H1 (cell line): Measurements from ENCODE around the gene C1orf74. TPM values are rescaled to one million over a fixed set of nuclear protein-coding genes. Genes with fewer than 3 reads are reported as not detected.

Experiments used
- CTCF ChIA-PET: fragments of 300-600 bp; sonication (Branson Sonifier 250); formaldehyde crosslinking; loops from one replicate; lab custom pipeline; 2021; ENCODE audit not compliant: partially characterized antibody; lab: Charles Lee
- POLR2A ChIA-PET: fragments of 300-600 bp; sonication (Branson Sonifier 250); formaldehyde crosslinking; loops from one replicate; lab custom pipeline; 2021; ENCODE audit warnings: inconsistent platforms; ENCODE audit not compliant: partially characterized antibody; lab: Charles Lee
- DNase-seq, 2 experiments: peaks; one replicate each; pipeline versions ENCODE4 v3.0.0 to v3.0.0-alpha.2; 2010 to 2022; ENCODE audit warnings: low spot score in 2 of 2, low read depth in 1 of 2, mixed read lengths in 1 of 2
- FAIRE-seq: peaks from 2 replicates; lab custom pipeline; 2011; peaks lifted over from hg19 to GRCh38; lab: Jason Lieb, UNC
- H2AFZ ChIP-seq: 2 replicates; pipeline ENCODE4 v1.8.1; 2012; ENCODE audit warnings: low read length, inconsistent platforms
- H2AK5ac ChIP-seq: 2 replicates; pipeline ENCODE4 v1.6.1; 2013; ENCODE audit warnings: low read depth, low read length
- H2BK120ac ChIP-seq: replicated peaks from 2 replicates; pipeline ENCODE3; 2013; ENCODE audit warnings: low read depth, low read length, inconsistent platforms
- H2BK12ac ChIP-seq: 2 replicates; pipeline ENCODE4 v1.6.1; 2013; ENCODE audit warnings: low read depth, low read length
- H2BK15ac ChIP-seq: 2 replicates; pipeline ENCODE4 v1.6.1; 2013; ENCODE audit warnings: low read length
- H2BK20ac ChIP-seq: 2 replicates; pipeline ENCODE4 v1.6.1; 2013; ENCODE audit warnings: low read length
- H2BK5ac ChIP-seq: 2 replicates; pipeline ENCODE4 v1.6.1; 2013; ENCODE audit warnings: low read depth, low read length
- H3K14ac ChIP-seq: 2 replicates; pipeline ENCODE4 v1.6.1; 2013; ENCODE audit warnings: inconsistent platforms; ENCODE audit not compliant: insufficient read length
- H3K18ac ChIP-seq: 2 replicates; pipeline ENCODE4 v1.6.1; 2013; ENCODE audit warnings: low read length; ENCODE audit errors: extremely low read depth
- H3K23ac ChIP-seq: 2 replicates; pipeline ENCODE4 v1.6.1; 2013; ENCODE audit warnings: inconsistent platforms; ENCODE audit not compliant: insufficient read length
- H3K23me2 ChIP-seq: 2 replicates; pipeline ENCODE4 v1.6.1; 2013; ENCODE audit warnings: low read depth, low read length
- H3K27ac ChIP-seq: 2 replicates; pipeline ENCODE4 v1.6.1; 2011; ENCODE audit warnings: low read depth, low read length, inconsistent platforms
- H3K27me3 ChIP-seq, 4 experiments: replicated peaks in 1 of 4; 1 replicate in 1 of 4; 2 replicates in 3 of 4; pipeline versions ENCODE4 v1.6.1 to v1.8.1; 2011 to 2013; ENCODE audit warnings: low read length in 3 of 4, mild to moderate bottlenecking in 3 of 4, inconsistent platforms in 2 of 4, mixed read lengths in 2 of 4, moderate library complexity in 1 of 4; ENCODE audit not compliant: control insufficient read depth in 3 of 4, insufficient read depth in 3 of 4; ENCODE audit errors: extremely low read depth in 1 of 4
- H3K36me3 ChIP-seq, 4 experiments: 2 replicates each; pipeline versions ENCODE4 v1.6.1 to v1.8.1; 2011 to 2013; ENCODE audit warnings: mild to moderate bottlenecking in 4 of 4, low read length in 3 of 4, moderate library complexity in 2 of 4, control low read depth in 1 of 4, inconsistent platforms in 1 of 4; ENCODE audit not compliant: insufficient read depth in 4 of 4, control insufficient read depth in 2 of 4
- H3K4ac ChIP-seq: replicated peaks from 2 replicates; pipeline ENCODE3; 2013; ENCODE audit warnings: low read length, low read depth, mixed read lengths, inconsistent platforms; ENCODE audit not compliant: insufficient read length
- H3K4me1 ChIP-seq, 4 experiments: replicated peaks in 1 of 4; 1 replicate in 1 of 4; 2 replicates in 3 of 4; pipeline versions ENCODE4 v1.6.1 to v1.8.1; 2011 to 2013; ENCODE audit warnings: low read length in 3 of 4, inconsistent platforms in 2 of 4, mixed read lengths in 1 of 4; ENCODE audit not compliant: insufficient read depth in 4 of 4, control insufficient read depth in 3 of 4
- H3K4me2 ChIP-seq, 2 experiments: 2 replicates each; pipeline versions ENCODE4 v1.6.1 to v1.8.1; 2011 to 2013; ENCODE audit warnings: low read depth in 2 of 2, low read length in 2 of 2, control low read depth in 1 of 2, inconsistent platforms in 1 of 2, mild to moderate bottlenecking in 1 of 2; ENCODE audit not compliant: insufficient read depth in 1 of 2
- H3K4me3 ChIP-seq, 4 experiments: fragments of 200-600, 300-600 bp in 1 of 4; sonication (generic), shearing (Covaris generic), sonication (Bioruptor Twin) in 1 of 4; 2 replicates each; pipeline versions ENCODE4 v1.5.1 to v1.8.1; 2011 to 2016; ENCODE audit warnings: low read length in 4 of 4, low read depth in 3 of 4, control low read depth in 2 of 4, inconsistent platforms in 2 of 4, mild to moderate bottlenecking in 2 of 4, mixed read lengths in 1 of 4, moderate library complexity in 1 of 4; ENCODE audit not compliant: insufficient read depth in 2 of 4; ENCODE audit errors: extremely low read depth in 1 of 4
- H3K56ac ChIP-seq: replicated peaks from 2 replicates; pipeline ENCODE3; 2013; ENCODE audit warnings: low read depth, mild to moderate bottlenecking, mixed read lengths, low read length, inconsistent platforms; ENCODE audit not compliant: insufficient read length
- H3K79me1 ChIP-seq: 2 replicates; pipeline ENCODE4 v1.6.1; 2013; ENCODE audit warnings: low read depth, low read length, control low read depth
- H3K79me2 ChIP-seq, 2 experiments: 2 replicates each; pipeline versions ENCODE4 v1.6.1 to v1.8.1; 2012 to 2013; ENCODE audit warnings: low read length in 2 of 2, mild to moderate bottlenecking in 2 of 2, inconsistent platforms in 1 of 2; ENCODE audit not compliant: insufficient read depth in 2 of 2, control insufficient read depth in 1 of 2
- H3K9ac ChIP-seq, 4 experiments: replicated peaks in 1 of 4; 1 replicate in 1 of 4; 2 replicates in 3 of 4; pipeline versions ENCODE4 v1.6.1 to v1.8.1; 2011 to 2013; ENCODE audit warnings: low read depth in 3 of 4, low read length in 3 of 4, control low read depth in 2 of 4, mild to moderate bottlenecking in 2 of 4, moderate library complexity in 2 of 4, inconsistent platforms in 1 of 4; ENCODE audit errors: extremely low read depth in 1 of 4
- H3K9me3 ChIP-seq, 2 experiments: 2 replicates each; pipeline versions ENCODE4 v1.6.1 to v1.8.1; 2012 to 2013; ENCODE audit warnings: mild to moderate bottlenecking in 2 of 2, moderate library complexity in 2 of 2, control low read depth in 1 of 2, inconsistent platforms in 1 of 2, low read depth in 1 of 2, low read length in 1 of 2, mixed read lengths in 1 of 2; ENCODE audit not compliant: insufficient read depth in 2 of 2
- H4K20me1 ChIP-seq, 2 experiments: replicated peaks in 1 of 2; 2 replicates each; pipeline versions ENCODE3 to v1.8.1; 2011 to 2013; ENCODE audit warnings: inconsistent platforms in 2 of 2, low read length in 2 of 2, mild to moderate bottlenecking in 1 of 2; ENCODE audit not compliant: insufficient read depth in 2 of 2, control insufficient read depth in 1 of 2
- H4K5ac ChIP-seq: 2 replicates; pipeline ENCODE4 v1.6.1; 2013; ENCODE audit warnings: low read length, low read depth, mixed read lengths, inconsistent platforms; ENCODE audit not compliant: insufficient read length
- H4K8ac ChIP-seq: 2 replicates; pipeline ENCODE4 v1.8.0; 2013; ENCODE audit warnings: mild to moderate bottlenecking, moderate library complexity, low read length, inconsistent platforms; ENCODE audit not compliant: insufficient read depth; ENCODE audit errors: extremely low read depth
- H4K91ac ChIP-seq: replicated peaks from 2 replicates; pipeline ENCODE3; 2013; ENCODE audit warnings: low read length, mixed read lengths, inconsistent platforms; ENCODE audit not compliant: insufficient read length
- BACH1 ChIP-seq: IDR thresholded peaks from 2 replicates; pipeline ENCODE4 v1.6.1; 2012; ENCODE audit warnings: low read length, improper control_type of control experiment
- KDM5A ChIP-seq: fragments of 200-600 bp; IDR thresholded peaks from 2 replicates; pipeline ENCODE4 v1.7.1; 2012; ENCODE audit warnings: mild to moderate bottlenecking, low read length, inconsistent platforms, mixed read lengths
- NANOG ChIP-seq: IDR thresholded peaks from 2 replicates; pipeline ENCODE4 v1.6.1; 2011; ENCODE audit warnings: low read length, low read depth, mild to moderate bottlenecking, inconsistent platforms; ENCODE audit not compliant: insufficient read depth, poor library complexity, severe bottlenecking
- POLR2AphosphoS5 ChIP-seq: IDR thresholded peaks from 2 replicates; pipeline ENCODE4 v1.6.1; 2011; ENCODE audit warnings: low read depth, low read length
- WGBS, 2 experiments: shearing (Covaris generic) in 1 of 2; methylation state at CpG; one replicate each; pipeline versions ENCODE4 v1.1.6 to v1.1.7; 2013 to 2015; ENCODE audit warnings: low lambda C conversion rate in 2 of 2, mixed read lengths in 2 of 2, inconsistent platforms in 1 of 2, low coverage in 1 of 2, missing lambda C conversion rate in 1 of 2; ENCODE audit not compliant: insufficient replicate concordance in 2 of 2, insufficient coverage in 1 of 2, insufficient read length in 1 of 2; ENCODE audit errors: extremely low coverage in 1 of 2, missing lambda C conversion rate in 1 of 2; 5-methylcytosine and 5-hydroxymethylcytosine counted together
- polyA plus RNA-seq, 7 experiments: library from polyadenylated mRNA; depleted of rRNA in 3 of 7; stranded (reverse) in 5 of 7; unstranded in 2 of 7; fragments of >200 nt in 5 of 7; fragments of 200-250 nt in 2 of 7; gene quantifications; 1 replicate in 5 of 7; 2 replicates in 1 of 7; 4 replicates in 1 of 7; pipeline versions ENCODE4 v1.2.1 to v1.2.3, GENCODE V29; 2011 to 2013; ENCODE audit warnings: missing spikeins in 2 of 7, mixed read lengths in 2 of 7
- total RNA-seq: library from RNA; stranded (reverse); fragmentation: NEBNext Ultra II Directional; extraction: Animal tissue kit (Norgen Biotek cat#: 25700); gene quantifications from 2 replicates; pipeline ENCODE4 v1.2.1, GENCODE V29; 2021

Gene C1orf74
- total and polyA plus RNA-seq, 2 of the 8 experiments (the other 6 are each of a cell fraction or from before 2014, with no cell fraction given), result 3.1 to 3.9 TPM

- Histone ChIP-seq H2AFZ (no peak overlapping the region), H3K23ac (no peak overlapping the region), H3K14ac (no peak overlapping the region), H4K20me1 (no peaks in the 10 kb centered on the region), H2BK120ac (no peak overlapping the region), H3K79me1 (no peaks in the 10 kb centered on the region), H3K4me1 (peaks cover 0 to 2% (median 0%) of the 10 kb centered on the region in 4 experiments; a peak in 3 of 7 replicates), H2BK5ac (no peak overlapping the region), H2BK12ac (no peak overlapping the region), H3K4me2 (no peak overlapping the region), H3K9ac (no peak overlapping the region), H3K23me2 (no peaks in the 10 kb centered on the region), H3K27ac (no peak overlapping the region), H4K5ac (no peak overlapping the region), H3K9me3 (no peaks in the 10 kb centered on the region), H3K36me3 (no peaks in the 10 kb centered on the region), H3K27me3 (no peaks in the 10 kb centered on the region; a peak in 1 of 7 replicates), H3K4me3 (no peak overlapping the region), H3K18ac (no peak overlapping the region), H3K4ac (no peak overlapping the region), H2BK20ac (no peak overlapping the region), H3K79me2 (no peaks in the 10 kb centered on the region), H2BK15ac (no peak overlapping the region), H4K8ac (no peak overlapping the region), H3K56ac (no peak overlapping the region), H4K91ac (no peak overlapping the region), H2AK5ac (no peak overlapping the region)
- ChIA-PET POLR2A (interaction anchor here (0.8 to 2.0 kb wide), 2 partner anchors 8 to 12 kb away, joined by 3 to 4 read pairs; partner anchors contain the start of gene UTP25), CTCF (interaction anchor here (1.1 to 11.7 kb wide), 6 partner anchors 8 to 67 kb away, joined by 3 to 254 read pairs (median 4); partner anchors contain the start of genes IRF6 and UTP25)
- WGBS, 2 experiments, result 94% methylated on average over 3 of the region's 3 CpGs; no CpG with 5 or more reads in 1 of the 2 experiments
- no peak for TF ChIP-seq POLR2AphosphoS5
- no peak for TF ChIP-seq BACH1
- no peak for TF ChIP-seq NANOG
- no peak for TF ChIP-seq KDM5A
- DNase-seq, result no peak
- no peak for FAIRE-seq
These were observed 31.1 kb upstream of the C1orf74 start for GRCh38 chr1:209815490-209815889.
